Measurements from ENCODE around the gene SMIM20. TPM values are rescaled to one million over a fixed set of nuclear protein-coding genes. Genes with fewer than 3 reads are reported as not detected.
A peak's percentile ranks its signal among the peaks of the same experiment; 100 is the strongest.

The SMIM20 gene
- total and polyA plus RNA-seq, 2 experiments from 2014 or later, result 56.6 to 82.9 TPM

DNA sequence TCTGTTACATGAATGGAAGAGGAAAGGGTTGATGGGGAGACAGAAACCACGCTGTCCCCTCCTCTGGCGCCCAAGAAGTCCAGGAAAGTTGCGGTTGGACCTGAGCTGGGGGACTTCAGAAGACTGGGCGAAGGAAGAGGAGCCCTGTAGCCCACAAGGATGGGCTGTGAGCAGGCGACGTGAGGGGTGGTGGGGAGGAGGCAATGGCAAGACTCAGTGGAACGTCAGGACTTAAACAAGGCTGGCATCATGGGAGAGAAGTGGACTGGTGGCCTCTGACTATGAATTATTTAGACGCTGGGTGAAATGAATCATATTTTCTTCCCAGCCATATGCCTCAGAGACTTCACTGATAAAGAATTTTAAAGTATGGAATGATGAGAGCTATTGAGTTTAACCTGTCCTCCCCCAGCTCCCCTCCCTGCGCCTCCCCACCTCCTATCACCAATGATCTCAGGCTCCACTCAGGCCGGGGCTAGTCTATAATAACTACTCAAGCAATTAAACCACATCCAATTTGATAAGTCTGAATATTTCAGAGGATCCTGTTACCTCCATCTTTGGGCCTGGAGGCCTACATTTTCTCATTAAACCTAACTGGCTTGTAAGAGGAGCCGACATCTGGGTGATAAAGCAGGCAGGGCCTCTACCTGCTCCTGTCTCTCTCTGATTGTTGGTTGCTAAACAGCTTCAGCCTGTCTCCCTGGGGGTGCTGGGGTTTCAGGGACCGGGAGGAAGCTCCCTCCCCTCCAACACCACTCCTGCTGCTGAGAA is 63.6 kb downstream of the SMIM20 start:
- no peaks in the 10 kb centered on the region; the same call in 1 of the 2 replicates for H3K4me1 ChIP-seq (ENCODE audit: insufficient read depth)
- TF ChIP-seq CREB1 (CRISPR knock-in tag; IDR thresholded peaks at IDR 0.05; ENCODE audit: low read depth) (no peak), EZH2phosphoT487 (IDR thresholded peaks at IDR 0.05; ENCODE audit: unreplicated experiment) (no peak), EZH2 (IDR thresholded peaks at IDR 0.05; ENCODE audit: low read depth, unreplicated experiment) (no peak), ZNF331 (CRISPR knock-in tag; IDR thresholded peaks at IDR 0.05; ENCODE audit: low read depth) (no peak), NANOG (IDR thresholded peaks at IDR 0.05; ENCODE audit: borderline replicate concordance) (no peak), STAT1 (IDR thresholded peaks at IDR 0.05; ENCODE audit: unreplicated experiment) (no peak), JUNB (IDR thresholded peaks at IDR 0.05; ENCODE audit: unreplicated experiment) (no peak), POLR2AphosphoS5 (IDR thresholded peaks at IDR 0.05; ENCODE audit: low read depth) (no peak), ETS1 (IDR thresholded peaks at IDR 0.05) (no peak), ZNF114 (CRISPR knock-in tag; IDR thresholded peaks at IDR 0.05) (no peak)
- TF ChIP-seq, protein P1, sequence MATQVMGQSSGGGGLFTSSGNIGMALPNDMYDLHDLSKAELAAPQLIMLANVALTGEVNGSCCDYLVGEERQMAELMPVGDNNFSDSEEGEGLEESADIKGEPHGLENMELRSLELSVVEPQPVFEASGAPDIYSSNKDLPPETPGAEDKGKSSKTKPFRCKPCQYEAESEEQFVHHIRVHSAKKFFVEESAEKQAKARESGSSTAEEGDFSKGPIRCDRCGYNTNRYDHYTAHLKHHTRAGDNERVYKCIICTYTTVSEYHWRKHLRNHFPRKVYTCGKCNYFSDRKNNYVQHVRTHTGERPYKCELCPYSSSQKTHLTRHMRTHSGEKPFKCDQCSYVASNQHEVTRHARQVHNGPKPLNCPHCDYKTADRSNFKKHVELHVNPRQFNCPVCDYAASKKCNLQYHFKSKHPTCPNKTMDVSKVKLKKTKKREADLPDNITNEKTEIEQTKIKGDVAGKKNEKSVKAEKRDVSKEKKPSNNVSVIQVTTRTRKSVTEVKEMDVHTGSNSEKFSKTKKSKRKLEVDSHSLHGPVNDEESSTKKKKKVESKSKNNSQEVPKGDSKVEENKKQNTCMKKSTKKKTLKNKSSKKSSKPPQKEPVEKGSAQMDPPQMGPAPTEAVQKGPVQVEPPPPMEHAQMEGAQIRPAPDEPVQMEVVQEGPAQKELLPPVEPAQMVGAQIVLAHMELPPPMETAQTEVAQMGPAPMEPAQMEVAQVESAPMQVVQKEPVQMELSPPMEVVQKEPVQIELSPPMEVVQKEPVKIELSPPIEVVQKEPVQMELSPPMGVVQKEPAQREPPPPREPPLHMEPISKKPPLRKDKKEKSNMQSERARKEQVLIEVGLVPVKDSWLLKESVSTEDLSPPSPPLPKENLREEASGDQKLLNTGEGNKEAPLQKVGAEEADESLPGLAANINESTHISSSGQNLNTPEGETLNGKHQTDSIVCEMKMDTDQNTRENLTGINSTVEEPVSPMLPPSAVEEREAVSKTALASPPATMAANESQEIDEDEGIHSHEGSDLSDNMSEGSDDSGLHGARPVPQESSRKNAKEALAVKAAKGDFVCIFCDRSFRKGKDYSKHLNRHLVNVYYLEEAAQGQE (IDR thresholded peaks at IDR 0.05; ENCODE audit: unreplicated experiment), result no peak
- TF ChIP-seq, protein P2, sequence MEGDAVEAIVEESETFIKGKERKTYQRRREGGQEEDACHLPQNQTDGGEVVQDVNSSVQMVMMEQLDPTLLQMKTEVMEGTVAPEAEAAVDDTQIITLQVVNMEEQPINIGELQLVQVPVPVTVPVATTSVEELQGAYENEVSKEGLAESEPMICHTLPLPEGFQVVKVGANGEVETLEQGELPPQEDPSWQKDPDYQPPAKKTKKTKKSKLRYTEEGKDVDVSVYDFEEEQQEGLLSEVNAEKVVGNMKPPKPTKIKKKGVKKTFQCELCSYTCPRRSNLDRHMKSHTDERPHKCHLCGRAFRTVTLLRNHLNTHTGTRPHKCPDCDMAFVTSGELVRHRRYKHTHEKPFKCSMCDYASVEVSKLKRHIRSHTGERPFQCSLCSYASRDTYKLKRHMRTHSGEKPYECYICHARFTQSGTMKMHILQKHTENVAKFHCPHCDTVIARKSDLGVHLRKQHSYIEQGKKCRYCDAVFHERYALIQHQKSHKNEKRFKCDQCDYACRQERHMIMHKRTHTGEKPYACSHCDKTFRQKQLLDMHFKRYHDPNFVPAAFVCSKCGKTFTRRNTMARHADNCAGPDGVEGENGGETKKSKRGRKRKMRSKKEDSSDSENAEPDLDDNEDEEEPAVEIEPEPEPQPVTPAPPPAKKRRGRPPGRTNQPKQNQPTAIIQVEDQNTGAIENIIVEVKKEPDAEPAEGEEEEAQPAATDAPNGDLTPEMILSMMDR (conservative IDR thresholded peaks at IDR 0.05; ENCODE audit: low read depth in 2 of 2), result no peak
- TF ChIP-seq, protein P3, sequence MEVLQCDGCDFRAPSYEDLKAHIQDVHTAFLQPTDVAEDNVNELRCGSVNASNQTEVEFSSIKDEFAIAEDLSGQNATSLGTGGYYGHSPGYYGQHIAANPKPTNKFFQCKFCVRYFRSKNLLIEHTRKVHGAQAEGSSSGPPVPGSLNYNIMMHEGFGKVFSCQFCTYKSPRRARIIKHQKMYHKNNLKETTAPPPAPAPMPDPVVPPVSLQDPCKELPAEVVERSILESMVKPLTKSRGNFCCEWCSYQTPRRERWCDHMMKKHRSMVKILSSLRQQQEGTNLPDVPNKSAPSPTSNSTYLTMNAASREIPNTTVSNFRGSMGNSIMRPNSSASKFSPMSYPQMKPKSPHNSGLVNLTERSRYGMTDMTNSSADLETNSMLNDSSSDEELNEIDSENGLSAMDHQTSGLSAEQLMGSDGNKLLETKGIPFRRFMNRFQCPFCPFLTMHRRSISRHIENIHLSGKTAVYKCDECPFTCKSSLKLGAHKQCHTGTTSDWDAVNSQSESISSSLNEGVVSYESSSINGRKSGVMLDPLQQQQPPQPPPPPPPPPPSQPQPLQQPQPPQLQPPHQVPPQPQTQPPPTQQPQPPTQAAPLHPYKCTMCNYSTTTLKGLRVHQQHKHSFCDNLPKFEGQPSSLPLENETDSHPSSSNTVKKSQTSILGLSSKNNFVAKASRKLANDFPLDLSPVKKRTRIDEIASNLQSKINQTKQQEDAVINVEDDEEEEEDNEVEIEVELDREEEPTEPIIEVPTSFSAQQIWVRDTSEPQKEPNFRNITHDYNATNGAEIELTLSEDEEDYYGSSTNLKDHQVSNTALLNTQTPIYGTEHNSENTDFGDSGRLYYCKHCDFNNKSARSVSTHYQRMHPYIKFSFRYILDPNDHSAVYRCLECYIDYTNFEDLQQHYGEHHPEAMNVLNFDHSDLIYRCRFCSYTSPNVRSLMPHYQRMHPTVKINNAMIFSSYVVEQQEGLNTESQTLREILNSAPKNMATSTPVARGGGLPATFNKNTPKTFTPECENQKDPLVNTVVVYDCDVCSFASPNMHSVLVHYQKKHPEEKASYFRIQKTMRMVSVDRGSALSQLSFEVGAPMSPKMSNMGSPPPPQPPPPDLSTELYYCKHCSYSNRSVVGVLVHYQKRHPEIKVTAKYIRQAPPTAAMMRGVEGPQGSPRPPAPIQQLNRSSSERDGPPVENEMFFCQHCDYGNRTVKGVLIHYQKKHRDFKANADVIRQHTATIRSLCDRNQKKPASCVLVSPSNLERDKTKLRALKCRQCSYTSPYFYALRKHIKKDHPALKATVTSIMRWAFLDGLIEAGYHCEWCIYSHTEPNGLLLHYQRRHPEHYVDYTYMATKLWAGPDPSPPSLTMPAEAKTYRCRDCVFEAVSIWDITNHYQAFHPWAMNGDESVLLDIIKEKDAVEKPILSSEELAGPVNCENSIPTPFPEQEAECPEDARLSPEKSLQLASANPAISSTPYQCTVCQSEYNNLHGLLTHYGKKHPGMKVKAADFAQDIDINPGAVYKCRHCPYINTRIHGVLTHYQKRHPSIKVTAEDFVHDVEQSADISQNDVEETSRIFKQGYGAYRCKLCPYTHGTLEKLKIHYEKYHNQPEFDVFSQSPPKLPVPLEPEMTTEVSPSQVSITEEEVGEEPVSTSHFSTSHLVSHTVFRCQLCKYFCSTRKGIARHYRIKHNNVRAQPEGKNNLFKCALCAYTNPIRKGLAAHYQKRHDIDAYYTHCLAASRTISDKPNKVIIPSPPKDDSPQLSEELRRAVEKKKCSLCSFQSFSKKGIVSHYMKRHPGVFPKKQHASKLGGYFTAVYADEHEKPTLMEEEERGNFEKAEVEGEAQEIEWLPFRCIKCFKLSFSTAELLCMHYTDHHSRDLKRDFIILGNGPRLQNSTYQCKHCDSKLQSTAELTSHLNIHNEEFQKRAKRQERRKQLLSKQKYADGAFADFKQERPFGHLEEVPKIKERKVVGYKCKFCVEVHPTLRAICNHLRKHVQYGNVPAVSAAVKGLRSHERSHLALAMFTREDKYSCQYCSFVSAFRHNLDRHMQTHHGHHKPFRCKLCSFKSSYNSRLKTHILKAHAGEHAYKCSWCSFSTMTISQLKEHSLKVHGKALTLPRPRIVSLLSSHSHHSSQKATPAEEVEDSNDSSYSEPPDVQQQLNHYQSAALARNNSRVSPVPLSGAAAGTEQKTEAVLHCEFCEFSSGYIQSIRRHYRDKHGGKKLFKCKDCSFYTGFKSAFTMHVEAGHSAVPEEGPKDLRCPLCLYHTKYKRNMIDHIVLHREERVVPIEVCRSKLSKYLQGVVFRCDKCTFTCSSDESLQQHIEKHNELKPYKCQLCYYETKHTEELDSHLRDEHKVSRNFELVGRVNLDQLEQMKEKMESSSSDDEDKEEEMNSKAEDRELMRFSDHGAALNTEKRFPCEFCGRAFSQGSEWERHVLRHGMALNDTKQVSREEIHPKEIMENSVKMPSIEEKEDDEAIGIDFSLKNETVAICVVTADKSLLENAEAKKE (CRISPR knock-in tag; IDR thresholded peaks at IDR 0.05), result no peak
- Mint-ChIP-seq H3K4me1 (peaks cover 21% of the 10 kb centered on the region), H3K27me3 (ENCODE audit: insufficient read depth, low read depth, poor library complexity) (peaks cover 6% of the 10 kb centered on the region), H3K36me3 (ENCODE audit: low read depth) (no peaks in the 10 kb centered on the region), H3K27ac (peak overlapping the region; percentile 91), H3K9me3 (no peaks in the 10 kb centered on the region), H3K4me3 (no peak overlapping the region; the same call in 2 of the 3 replicates)
- peak overlapping the region; percentile 17; the same call in 1 of the 2 replicates for H3K4me2 ChIP-seq
- no peaks in the 10 kb centered on the region for H3K79me2 ChIP-seq (replicated peaks; ENCODE audit: insufficient read depth)
- H3K27ac ChIP-seq (ENCODE audit: low read depth), result peak overlapping the region; percentile 26; the same call in 1 of the 2 replicates
- ATAC-seq, result peak; percentile 93
- peaks cover 4% of the 10 kb centered on the region; the same call in 1 of the 2 replicates for H3F3A ChIP-seq (replicated peaks; ENCODE audit: low read depth)
- H4K20me1 ChIP-seq (replicated peaks; ENCODE audit: insufficient read depth), result no peaks in the 10 kb centered on the region
- no peaks in the 10 kb centered on the region for H3K36me3 ChIP-seq (ENCODE audit: insufficient read depth)
- H3K27me3 ChIP-seq (ENCODE audit: insufficient read depth), result no peaks in the 10 kb centered on the region
- no peaks in the 10 kb centered on the region for H3K9me2 ChIP-seq (ENCODE audit: insufficient read depth)
- no peak overlapping the region for H3K4me3 ChIP-seq
- DNase-seq (ENCODE audit: low spot score), result no peak
- peak overlapping the region; percentile 99 for H2AFZ ChIP-seq

All from GM23338 (cell line).